SH-SY5Y (cell line): Measurements from ENCODE around the gene RPL7A.

ENCODE experiments used
- GATA2 ChIP-seq: IDR thresholded peaks from 2 replicates; pipeline ENCODE4 v1.6.1; 2011; ENCODE audit warnings: mild to moderate bottlenecking, low read depth, low read length
- GATA3 ChIP-seq: IDR thresholded peaks from 2 replicates; pipeline ENCODE4 v1.6.1; 2011; ENCODE audit warnings: low read depth, mild to moderate bottlenecking, low read length, moderate library complexity

Gene RPL7A

GRCh38 chr9:133368249-133368881 lies 20.3 kb downstream of the RPL7A start:
- TF ChIP-seq GATA3 (no peak; the same call in 1 of the 2 replicates), GATA2 (peak; percentile 90)

DNA sequence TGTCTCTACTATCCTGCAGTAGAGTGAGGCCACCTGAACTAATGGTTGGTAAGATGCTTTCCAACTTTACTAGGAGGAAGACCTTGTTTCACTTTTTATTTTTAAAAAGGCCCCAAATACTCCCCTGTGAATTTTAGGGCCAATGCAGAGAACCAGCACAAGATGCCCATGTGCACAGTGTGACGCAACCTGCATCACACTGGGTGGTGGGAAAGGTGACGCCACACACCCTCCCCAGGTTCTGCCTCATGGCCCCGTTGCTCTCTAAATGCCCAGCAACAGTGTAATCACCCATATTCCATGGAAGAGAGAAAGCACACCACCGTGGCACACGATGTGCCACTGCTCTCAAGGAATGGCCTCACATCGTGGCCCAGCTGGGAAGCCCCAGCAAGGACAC lies 21.4 kb downstream of the RPL7A start:
- no peak for TF ChIP-seq GATA2
- no peak for TF ChIP-seq GATA3

GRCh38 chr9:133369933-133370332 lies 21.9 kb downstream of the RPL7A start:
- TF ChIP-seq GATA3 (no peak), GATA2 (no peak)

DNA sequence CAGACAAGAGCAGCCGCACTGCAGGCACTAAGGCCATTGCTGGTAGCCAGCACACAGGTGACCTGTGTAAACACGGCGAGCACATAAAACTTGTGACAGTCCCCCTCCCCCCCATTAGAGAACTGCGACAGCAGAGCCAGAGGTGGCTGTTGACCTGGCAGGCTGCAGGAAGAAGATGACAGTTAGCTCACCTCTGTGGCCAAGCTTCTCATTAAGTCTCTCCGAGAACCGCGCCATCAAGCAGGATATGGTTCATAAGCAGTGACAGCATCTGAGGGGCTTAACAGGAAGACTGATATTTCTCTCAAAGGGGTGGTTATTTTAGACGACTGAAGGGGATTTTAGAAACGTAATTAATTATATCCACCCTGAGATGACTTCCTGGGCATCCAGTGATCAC lies 22.7 kb downstream of the RPL7A start:
- TF ChIP-seq GATA3: no peak
- no peak for TF ChIP-seq GATA2

GRCh38 chr9:133371261-133371711 lies 23.3 kb downstream of the RPL7A start:
- TF ChIP-seq GATA3: no peak
- no peak for TF ChIP-seq GATA2

DNA sequence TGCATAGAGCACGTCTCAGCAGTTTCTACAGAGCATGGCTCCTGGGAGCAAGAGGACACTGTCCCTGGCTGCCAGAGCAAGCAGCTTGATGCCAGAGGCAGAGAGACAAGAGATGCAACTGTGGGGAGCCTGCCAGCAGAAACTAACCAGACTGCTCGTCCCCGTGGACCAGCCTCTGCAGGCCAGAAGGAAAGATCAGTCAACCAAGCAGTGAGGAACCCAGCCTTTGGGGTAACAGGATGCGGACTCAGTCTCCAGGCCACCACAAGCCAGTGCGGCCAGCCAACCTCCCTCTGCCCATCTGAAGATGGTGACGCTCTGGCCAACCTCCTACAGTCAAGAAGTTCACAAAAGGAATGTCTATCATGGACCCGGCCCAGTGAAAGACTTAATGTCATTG lies 24.1 kb downstream of the RPL7A start:
- TF ChIP-seq GATA2: no peak
- no peak for TF ChIP-seq GATA3

DNA sequence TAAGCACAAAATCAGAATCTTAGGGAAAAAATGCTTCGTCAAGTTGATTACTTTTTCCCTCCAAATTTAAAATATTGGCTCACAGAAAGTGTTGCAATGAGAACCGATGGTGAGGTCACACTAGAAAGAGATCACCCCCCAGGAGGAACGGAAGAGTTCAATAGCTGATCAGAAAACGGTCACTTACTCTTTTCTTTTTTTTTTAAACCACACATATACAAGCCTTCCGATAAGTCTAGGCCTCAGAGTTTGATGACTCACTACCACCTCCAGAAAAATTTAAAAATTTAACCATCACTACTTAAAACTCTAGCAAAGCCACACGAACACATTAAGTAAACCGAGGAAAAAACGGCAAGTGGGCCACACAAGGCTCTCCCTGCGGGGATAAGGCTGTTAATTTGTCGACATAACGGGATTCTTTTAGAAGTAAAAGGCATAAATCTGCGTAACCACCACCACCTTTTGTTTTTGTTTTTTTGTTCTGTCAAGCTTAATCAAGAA lies 26.6 kb downstream of the RPL7A start:
- no peak for TF ChIP-seq GATA2
- TF ChIP-seq GATA3: no peak

GRCh38 chr9:133375116-133375723 lies 27.2 kb downstream of the RPL7A start:
- TF ChIP-seq GATA2 (no peak), GATA3 (no peak)

DNA sequence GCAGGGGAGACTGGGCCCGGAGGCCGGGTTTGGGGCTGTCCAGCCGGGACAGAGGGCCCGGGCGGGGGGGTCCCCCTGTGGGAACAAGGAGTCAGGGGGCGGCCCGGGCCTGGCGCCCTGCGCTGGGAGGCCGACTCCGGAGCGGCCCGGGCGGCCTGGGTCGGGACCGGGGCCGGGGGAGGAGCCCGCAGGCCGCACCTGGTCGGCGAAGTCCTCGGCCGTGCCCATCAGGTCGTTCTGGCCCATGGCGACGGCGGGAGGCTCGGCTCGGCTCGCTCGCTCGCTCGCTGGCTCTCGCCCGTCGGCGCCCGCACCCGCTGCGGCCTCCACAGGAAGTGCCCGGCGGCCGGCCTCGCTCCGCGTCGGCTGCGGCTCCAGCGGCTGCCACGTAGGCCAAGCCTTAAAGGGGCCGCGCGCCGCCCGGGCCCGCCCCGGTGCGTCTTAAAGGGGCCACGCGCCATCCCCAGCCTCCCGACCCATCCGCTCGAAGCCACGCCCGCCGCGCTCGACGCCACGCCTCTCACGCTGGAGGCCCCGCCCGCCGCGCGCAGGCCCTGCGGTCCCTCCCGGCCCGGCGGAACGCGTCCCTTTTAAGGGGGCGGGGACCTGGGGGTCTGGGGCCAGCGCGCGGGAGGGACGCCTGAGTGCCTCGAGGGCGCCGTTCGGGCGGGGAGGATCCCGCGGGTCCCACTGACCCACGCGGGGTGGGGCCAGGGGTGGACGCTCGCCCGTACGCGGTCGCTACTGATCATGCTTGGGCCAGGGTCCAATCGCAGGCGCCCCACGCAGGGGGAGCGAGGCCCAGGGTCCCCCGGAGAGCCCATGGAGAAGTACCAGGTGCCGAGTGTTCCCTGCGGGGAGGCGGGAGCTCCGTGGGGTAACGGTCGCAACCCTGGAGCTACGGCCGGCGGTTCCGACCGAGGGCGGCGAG lies 28.0 kb downstream of the RPL7A start, which contains the start of the genes STKLD1 and SURF4:
Gene STKLD1, plus strand, starts transcription at position 643 of the 931 bp plus-strand sequence. Its CDS starts 108 bp downstream, at position 751.
Gene SURF4, minus strand, starts transcription at position 337 of the 931 bp plus-strand sequence. Its CDS starts 91 bp downstream, at position 246.
- no peak for TF ChIP-seq GATA2
- TF ChIP-seq GATA3: no peak

- TF ChIP-seq GATA3 (no peak), GATA2 (no peak)
Measured at GRCh38 chr9:133377721-133378216, 29.8 kb downstream of the RPL7A start.

DNA sequence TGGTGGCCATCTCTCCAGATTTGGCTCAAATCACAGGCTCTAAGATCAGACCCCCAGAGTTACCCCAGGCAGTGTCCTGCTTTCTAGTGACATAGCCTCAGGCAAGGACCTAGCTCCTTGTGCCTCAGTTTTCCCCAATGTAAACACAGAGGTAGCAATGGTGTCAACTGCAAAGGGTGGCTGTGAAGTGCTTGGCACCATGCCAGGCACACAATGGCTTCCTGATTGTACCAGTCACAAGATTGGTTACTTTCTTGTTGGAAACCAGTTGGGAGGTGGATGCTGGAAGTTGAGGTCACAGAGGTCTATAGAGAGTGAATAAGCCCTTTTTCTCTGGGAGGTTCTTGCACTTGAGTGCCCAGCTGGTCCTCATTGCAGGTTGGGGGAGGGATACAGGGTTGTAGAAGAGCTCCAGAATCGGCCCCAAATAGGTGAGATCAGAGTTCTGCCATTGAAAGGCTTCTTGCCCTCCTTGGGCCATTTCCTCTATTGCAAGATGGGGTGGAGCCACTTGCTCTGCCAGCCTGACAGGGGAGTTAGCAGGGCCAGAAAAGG lies 30.5 kb downstream of the RPL7A start:
- TF ChIP-seq GATA3 (no peak), GATA2 (no peak)

GRCh38 chr9:133379153-133380086 lies 31.4 kb downstream of the RPL7A start:
- TF ChIP-seq GATA3: no peak
- no peak for TF ChIP-seq GATA2
